ENCODE results near the gene ETNPPL.
"Not testable (repeated sequence)": the region's sequence is repeated elsewhere in the genome, so short reads cannot be mapped to it uniquely, and the experiment has no call there.

Gene ETNPPL

GRCh38 chr4:108754327-108754726 is 8.5 kb downstream of the ETNPPL start:
- DNase-seq (ENCODE audit: low spot score) = no peak

DNA sequence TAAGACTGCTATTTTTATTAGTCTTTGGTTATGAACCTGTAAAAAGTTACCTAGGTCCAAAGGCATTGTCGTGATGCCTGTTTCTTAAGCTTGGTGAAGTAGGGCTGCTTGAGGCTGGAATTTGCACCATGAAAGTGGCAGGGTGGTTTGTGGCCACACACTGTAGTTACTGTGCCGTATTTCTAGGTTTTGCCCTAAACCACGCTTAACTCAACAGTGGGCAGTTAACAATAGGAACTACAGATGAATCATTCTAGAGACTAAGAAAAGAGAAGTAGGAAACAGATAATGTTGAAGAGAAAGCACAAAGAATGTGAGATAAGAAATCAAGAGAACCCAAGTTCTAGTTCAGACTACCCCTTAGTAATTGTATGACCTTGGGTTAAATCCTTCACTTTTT is 11.5 kb downstream of the ETNPPL start:
- DNase-seq (ENCODE audit: low spot score) = no peak

GRCh38 chr4:108749119-108749518 is 13.7 kb downstream of the ETNPPL start:
- DNase-seq (ENCODE audit: low spot score) = no peak

GRCh38 chr4:108746511-108746910 is 16.3 kb downstream of the ETNPPL start:
- DNase-seq (ENCODE audit: low spot score) = no peak

- no peak for DNase-seq (ENCODE audit: low spot score)
Observed at GRCh38 chr4:108744307-108744706, 18.5 kb downstream of the ETNPPL start.

GRCh38 chr4:108742451-108743420 is 20.1 kb downstream of the ETNPPL start:
- DNase-seq (ENCODE audit: low spot score) = peak; percentile 47

DNA sequence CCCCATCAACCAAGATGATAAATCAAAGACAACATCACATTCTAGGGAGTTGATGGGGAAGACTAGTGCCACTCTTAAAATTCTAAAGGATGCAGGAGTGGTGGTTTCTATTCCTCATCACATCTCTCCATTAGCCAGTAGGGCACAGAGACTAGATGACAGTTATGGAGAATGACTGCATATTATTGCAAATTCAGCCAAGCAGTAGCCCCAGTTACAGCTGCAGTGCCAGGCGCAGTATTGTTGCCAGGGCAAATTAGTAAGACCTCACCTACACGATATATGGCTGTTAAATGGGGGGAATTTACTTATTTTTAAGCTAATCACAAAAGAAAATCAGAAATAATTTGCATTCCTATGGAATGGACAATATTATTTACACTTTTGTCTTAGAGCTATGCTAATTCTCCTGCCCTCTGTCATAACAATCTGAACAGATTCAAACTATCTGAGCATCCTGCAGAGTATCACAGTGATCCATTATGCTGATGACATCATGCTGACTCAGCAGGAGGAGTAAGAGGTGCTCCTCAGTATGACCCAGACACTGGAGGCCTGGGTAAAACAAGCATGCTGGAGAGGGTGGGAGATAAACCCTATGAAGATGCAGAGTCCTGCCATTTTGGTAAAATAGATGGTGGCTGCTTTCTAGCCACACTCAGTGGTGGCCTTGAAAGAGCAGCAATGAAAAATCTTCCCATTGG is 24.7 kb downstream of the ETNPPL start:
- DNase-seq (ENCODE audit: low spot score) = no peak

GRCh38 chr4:108731006-108731405 is 31.8 kb downstream of the ETNPPL start:
- no peak for DNase-seq (ENCODE audit: low spot score)

DNA sequence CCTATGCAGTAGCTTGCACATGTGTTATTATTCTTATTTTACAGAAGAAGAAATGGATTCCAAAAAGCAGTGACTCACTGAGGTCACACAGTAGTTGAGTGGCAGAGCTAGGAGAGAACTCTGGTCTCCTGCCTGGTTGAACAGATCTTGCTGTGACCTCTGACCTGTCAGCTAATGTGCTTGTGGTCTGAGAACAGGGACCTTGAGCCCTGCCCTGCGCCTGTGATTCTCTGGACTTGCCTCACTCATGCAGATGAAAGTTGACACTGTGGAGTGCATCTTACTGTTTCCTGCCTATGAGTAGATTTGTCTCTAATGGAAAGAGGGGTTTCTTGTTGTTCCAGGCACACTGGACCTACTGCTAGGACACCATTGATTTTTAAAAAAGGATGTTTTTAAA is 32.3 kb downstream of the ETNPPL start:
- no peak for DNase-seq (ENCODE audit: low spot score)

DNA sequence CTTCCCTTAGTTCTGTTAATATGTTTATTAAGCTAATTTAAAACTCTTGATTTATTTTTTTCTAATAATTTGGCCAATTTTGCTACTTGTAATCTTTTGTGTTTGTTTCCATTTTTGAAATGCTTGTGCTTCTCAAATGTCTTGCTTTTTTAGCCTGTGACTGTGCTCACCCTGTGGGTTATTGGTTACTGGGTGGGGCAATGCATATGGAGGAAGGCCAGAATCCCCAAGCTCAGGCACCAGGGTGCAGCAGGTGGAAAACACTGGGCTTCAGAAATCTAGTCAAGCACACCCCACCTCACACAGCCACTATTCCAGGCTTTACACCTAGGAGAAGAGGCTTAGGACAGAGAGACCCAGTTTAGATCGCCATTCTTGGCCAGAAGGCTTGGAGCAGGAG is 33.1 kb downstream of the ETNPPL start:
- DNase-seq (ENCODE audit: low spot score) = no peak

DNA sequence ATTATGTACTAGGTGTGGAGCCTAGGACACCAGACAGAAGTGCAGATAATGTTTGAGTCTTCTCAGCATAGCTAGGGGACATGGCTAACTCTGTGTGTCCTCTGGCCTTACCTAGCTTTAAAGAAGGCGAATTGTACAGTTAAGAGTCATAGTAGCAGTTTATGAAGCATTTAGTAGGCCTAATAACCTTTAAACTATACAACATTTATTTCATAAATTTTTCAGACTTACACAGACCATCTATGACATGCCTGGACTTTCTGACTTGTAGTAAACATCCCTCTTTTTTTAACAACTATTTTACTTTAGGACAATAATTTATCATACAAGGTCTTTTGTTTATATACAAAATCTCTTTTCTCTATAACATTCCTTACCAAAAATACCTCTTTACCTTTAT is 37.4 kb downstream of the ETNPPL start:
- no peak for DNase-seq (ENCODE audit: low spot score)

DNA sequence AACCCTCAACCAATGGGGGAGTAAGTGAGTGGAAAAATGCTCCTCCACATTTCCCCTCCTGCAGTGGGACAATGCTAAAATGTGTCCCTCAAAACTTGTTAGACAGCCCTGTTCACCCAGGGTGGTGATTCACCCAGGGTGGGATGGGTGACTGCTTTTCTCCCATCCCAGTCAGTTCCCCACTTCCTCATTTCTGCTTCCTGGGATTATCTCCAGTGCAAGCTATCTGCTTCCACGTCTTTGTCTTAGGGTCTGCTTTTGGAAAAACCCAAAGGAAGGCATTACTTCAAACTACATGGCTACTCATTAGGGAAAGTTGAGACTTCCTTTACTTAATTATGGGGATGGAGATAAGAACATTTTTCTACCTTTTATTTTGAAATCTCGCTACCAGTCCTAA is 45.5 kb downstream of the ETNPPL start:
- DNase-seq (ENCODE audit: low spot score) = no peak

GRCh38 chr4:108716340-108716739 is 46.5 kb downstream of the ETNPPL start:
- DNase-seq (ENCODE audit: low spot score) = no peak

DNA sequence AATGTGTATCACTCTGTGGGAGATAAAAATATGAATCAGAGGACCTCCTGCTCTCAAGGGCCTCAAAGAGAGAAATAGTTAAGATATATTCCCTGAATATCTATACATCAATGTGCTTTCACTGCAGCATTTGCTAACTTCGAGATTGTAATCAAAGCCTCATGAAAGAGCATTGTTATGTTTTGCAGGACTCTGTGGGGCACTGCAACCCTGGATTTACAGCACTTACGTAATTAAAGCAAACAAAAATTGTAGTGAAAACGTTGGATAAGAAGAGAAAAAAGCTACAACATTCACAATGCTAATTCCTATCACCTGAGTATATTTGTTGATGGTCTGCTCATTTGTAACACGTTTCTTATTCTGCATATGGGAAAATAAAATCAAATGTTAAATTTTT is 48.0 kb downstream of the ETNPPL start:
- DNase-seq (ENCODE audit: low spot score) = no peak

DNA sequence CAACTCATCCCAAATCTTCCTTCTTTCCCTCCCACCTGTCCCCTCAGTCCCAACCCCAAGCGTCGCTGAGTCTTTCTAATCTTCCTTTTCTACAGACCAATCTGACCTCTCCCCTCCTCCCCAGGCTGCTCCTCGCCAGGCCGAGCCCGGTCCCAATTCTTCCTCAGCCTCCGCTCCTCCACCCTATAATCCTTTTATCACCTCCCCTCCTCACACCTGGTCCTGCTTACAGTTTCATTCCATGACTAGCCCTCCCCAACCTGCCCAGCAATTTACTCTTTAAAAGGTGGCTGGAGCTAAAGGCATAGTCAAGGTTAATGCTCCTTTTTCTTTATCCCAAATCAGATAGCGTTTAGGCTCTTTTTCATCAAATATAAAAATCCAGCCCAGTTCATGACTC is 52.3 kb downstream of the ETNPPL start:
- DNase-seq (ENCODE audit: low spot score) = not testable (repeated sequence)

GRCh38 chr4:108709722-108710121 is 53.1 kb downstream of the ETNPPL start:
- DNase-seq (ENCODE audit: low spot score) = no peak

DNA sequence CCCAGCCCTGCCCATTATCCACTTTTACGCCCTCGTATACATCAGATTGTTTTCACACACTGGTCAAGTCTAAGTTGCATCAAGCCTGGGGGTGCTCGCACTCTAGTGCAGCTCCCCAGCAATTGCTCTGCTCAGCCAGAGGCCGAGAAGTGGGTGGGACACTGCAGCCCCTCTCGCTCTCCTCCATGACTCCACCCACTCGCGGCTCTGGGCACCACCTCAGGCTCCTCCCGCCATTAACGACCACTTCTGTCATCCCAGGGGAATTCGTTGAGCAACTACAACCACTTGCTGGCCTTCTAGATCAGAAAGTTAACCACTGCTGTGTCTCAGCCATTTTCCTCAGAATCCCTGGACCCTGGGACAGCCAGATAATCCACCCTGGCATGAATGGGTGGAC is 53.6 kb downstream of the ETNPPL start:
- no peak for DNase-seq (ENCODE audit: low spot score)

GRCh38 chr4:108706289-108706688 is 56.6 kb downstream of the ETNPPL start:
- DNase-seq (ENCODE audit: low spot score) = no peak

DNA sequence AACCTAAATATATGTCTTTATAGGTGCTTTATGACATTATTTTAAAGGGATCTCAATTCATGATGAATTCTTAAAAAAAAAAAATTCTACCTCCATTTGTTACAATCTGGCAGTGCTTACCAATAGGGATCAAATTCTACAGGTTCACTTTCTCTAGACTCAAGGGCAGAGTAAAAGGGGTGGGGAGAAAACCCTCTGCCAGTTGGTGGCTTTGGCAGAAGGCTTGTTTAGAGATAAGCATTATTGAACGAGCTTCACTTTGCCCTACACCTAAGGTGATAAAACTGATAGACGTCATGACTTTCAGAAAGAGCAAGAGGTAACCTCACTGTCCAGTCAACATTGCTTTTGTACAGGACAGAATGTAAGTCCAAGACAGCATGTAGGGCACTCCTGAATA is 58.9 kb downstream of the ETNPPL start:
- no peak for DNase-seq (ENCODE audit: low spot score)

GRCh38 chr4:108703370-108703769 is 59.5 kb downstream of the ETNPPL start:
- DNase-seq (ENCODE audit: low spot score) = no peak

- no peak for DNase-seq (ENCODE audit: low spot score)
Observed at GRCh38 chr4:108702960-108703359, 59.9 kb downstream of the ETNPPL start.

- DNase-seq (ENCODE audit: low spot score) = no peak
Observed at GRCh38 chr4:108700081-108700757, 62.6 kb downstream of the ETNPPL start.

DNA sequence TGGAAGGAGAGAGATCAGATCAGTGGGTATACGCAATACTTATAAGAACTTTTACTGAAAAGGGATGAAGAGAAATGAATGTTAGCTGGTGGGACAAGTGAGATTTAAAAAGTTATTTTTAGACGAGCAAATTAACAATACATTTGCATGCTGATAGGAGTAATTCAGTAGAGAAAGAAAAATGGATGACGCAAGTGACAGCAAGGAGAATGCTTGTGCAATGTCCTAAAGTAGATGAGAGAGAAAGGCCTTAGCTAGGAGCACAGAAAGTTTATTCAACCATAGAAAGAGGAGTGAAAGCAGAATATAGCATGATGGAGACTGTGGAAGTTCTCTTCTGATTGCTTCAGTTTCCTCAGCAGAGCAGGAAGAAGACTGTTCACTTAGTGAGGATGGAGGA is 66.7 kb downstream of the ETNPPL start:
- no peak for DNase-seq (ENCODE audit: low spot score)
